HG03196 (cell line): ENCODE results near the gene TIMM44.

Source experiments
- ATAC-seq: cut with Tn5 transposase; IDR thresholded peaks from one replicate; pipeline ENCODE4 v1.9.1; 2021; ENCODE audit not compliant: unreplicated experiment

Gene TIMM44, protein sequence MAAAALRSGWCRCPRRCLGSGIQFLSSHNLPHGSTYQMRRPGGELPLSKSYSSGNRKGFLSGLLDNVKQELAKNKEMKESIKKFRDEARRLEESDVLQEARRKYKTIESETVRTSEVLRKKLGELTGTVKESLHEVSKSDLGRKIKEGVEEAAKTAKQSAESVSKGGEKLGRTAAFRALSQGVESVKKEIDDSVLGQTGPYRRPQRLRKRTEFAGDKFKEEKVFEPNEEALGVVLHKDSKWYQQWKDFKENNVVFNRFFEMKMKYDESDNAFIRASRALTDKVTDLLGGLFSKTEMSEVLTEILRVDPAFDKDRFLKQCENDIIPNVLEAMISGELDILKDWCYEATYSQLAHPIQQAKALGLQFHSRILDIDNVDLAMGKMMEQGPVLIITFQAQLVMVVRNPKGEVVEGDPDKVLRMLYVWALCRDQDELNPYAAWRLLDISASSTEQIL

DNA sequence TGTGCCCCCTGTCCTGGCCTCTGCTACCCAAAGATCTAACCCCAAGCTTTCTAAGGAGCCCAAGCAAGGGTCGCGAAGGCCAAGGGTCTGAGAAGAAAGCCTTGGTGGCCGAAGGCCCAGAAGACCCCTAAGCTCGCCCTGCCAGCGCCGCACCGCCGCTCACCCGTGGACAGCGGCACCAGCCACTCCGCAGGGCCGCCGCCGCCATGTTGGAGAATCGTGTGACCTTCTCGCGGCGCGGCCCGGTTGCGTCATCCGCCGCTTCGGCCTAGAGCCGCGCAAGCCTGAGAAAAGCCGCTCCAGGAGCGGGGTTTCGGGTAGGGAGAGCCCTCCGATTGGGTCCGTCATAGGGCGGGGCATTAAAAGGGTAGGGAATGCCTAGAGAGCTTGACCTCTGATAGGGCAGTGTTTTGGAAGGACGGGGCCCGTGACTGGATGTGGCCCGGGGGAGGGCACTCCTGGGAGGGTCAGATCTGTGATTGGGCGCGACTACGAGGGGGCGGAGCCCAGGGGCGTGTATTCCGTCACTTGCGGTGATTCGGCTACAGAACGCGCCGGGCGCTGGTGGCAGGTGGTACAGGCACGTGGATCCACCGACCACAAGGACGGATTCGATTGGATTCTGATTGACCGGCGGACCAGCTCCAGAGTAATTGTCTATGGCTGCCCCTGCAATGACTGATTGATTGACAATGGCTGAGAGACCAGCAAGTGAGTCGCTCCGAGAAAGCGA, at the start of gene TIMM44:
TSS of gene TIMM44 (minus strand) at position 223 of the 733 bp plus-strand sequence. CDS start at position 208, 15 bp downstream.
- peak; percentile 90 for ATAC-seq

DNA sequence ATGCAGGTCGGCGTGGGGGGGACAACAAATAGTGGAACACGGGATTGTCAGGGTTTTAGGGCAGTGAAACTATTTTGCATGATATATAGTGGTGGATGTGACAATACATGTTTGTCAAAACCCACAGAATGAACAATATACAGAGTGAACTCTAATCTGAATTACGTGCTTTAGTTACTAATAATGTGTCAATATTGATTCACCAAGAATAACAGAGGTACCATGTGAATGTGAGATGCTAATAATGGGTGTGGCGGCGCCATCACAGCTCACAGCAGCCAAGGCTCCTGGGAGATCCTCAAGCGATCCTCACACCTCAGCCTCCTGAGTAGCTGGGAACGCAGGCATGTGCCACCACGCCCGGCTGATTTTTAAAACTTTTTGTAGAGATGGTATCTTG, 49.1 kb upstream of the TIMM44 start:
- no peak for ATAC-seq

DNA sequence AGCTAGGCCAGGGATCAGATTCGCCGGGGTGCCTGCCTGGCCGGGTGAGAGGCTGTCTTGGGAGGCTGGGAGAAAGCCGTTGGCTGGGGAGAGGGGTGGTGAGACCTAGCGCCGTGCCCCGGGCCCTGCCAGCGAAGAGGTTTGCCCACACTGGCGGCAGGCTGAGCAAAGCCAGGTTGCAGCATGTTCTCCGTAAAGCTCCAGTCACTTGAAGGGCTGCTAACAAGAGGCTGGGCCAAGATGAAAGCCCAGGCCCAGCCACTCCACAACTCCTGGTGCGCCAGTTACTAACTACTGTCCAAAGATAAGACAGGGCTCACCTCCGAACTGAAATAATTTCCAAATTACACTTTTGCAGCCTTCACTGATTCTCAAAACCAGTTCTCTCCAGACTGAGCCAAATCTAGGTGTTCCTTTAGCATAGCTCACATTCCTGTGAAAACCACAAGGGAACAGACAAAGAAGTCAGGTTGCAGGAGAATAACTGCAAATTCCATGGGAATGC, 45.7 kb upstream of the TIMM44 start:
- no peak for ATAC-seq

DNA sequence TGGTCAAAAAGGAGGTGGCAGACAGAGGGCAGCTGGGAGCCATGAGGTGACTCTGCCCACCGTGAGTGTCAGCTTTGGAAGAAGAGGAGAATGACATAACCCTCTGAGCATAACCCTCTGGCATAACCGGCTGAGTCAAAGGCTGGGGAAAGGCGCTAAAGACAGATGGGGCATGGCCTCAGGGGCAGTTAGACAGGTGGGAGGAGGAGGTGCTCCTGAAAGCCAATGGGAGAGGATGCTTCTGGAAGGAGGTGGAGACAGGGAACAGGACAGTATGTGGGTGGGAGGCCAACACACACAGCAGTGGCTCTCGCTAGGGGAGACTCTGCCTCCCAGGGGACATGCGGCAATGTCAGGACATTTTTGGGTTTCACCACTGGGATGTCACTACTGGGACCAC, 44.8 kb upstream of the TIMM44 start:
- no peak for ATAC-seq

DNA sequence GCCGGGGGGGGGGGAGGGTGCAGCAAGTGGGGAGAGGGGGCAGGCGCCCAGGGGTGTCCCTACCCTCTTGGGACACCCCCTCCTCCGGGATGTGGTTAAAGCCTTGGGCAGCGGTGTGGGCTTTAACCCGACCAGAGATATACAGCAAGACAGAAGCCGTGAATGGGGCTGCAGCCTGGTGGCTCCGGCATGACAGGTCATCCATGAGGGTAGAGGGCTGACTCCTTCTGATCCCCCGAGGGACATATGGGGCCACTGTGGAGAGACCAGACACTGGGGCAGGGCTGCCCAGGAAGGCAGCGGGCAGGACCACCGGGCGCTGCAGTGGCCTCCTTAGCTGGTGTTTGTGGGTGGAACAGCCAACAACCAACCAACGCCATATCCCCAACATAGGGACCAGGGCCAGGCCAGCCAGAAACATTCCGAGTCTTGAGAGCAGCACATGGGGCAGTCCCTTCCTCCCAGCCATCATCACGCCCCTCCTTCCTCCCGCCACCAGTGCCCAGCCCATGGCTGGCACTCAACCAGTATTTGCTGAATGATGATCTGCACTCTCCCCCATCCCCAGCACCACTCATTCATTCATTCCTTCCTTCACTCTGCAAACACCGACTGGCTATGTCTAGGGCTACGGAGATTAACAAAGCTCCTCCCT, 43.8 kb upstream of the TIMM44 start:
- no peak for ATAC-seq

DNA sequence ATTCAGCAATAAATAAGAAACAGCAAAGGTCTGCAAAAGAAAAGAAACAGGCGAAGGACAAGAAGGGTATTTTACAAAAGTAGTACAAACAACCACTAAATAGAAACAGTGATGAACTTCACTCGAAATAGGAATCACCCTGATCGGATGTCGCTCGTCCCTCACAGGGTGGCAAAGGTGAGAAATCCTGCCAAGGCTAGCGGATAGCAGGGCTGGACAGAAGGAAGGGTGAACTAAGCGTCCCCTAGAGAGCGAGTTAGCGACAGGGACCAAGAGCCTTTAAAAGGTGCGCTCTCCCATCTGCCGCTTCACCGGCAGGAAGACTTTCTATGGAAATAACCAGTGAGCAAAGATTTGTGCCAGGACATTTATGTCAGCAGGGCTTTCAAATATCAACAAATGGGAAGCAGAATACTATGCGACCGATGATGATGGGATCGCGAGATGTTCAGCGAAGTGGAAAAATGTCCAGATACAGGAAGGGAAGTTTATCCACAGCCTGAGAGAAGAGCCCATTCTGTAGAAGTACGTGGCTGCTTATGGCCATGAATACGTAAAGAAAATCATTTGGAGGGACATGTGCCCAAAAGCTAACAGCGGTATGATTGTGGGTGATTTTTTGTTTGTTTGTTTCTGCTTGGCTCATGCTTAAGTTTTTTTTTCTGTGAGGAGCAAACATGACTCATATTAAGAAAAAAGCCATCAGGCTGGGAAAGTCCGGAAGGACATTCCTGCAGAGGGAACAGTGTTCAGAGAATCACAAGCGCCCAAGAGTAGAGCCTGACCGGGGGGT, 43.1 kb upstream of the TIMM44 start:
- ATAC-seq, result no peak

DNA sequence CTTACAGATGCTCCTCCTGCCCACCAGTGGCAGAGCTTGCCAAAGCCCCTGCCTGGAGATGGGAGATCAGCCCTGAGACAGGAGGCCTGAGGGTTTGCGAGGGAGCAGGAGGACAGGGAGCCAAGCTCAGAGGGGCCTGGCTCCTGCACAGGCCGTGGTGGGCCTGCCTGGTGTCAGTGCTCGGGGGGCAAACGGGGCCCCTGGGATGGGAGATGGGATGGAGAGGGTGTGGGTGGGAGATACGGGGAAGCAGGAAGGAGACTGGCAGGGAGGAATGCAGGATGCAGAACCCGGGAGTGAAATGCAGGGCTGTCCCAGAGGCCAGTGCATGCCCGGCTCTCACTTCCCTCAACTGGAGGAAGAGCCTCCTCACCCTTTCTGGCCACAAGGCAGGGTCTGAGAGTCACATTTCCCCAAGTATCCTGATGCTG, 42.0 kb upstream of the TIMM44 start:
- ATAC-seq, result no peak

DNA sequence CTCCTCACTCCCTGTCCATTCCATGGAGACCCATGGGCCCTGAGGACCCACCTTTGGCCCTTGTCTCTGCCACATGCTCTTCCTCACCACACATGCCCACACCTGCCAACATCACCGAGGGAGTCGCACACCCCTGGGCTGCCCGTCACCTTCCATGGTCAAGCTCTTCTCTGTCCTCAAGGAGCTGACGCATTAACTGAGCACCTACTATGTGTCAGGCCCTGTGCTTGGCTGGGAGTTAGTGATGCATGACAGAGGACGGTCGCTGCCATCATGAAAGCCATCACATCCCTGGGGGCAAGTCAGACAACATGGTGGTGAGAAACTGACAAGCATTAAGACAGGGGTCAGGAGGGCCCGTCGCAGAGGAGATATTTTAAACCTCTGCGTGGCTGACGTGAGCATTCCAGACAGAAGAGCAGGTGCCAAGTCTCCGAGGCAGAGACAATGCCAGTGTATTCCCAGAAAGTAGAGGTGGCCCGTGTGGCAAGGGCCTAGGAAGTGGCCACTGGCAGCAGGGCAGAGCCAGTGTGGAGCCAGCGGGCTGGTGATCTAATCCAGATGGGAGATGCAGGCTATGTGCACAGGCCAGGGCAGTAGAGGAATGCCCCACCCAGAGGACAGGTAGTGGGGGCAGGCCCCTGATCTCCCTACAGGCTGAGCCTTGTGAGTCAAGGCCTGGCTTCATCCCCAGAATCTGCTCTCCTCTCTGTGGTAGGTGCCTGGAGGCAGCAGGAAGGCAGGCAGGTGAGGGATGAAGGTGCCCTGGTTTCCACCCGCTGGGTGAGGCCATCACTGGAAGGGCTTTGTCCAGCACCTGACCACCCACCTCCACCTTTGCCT, 40.8 kb upstream of the TIMM44 start:
- no peak for ATAC-seq

DNA sequence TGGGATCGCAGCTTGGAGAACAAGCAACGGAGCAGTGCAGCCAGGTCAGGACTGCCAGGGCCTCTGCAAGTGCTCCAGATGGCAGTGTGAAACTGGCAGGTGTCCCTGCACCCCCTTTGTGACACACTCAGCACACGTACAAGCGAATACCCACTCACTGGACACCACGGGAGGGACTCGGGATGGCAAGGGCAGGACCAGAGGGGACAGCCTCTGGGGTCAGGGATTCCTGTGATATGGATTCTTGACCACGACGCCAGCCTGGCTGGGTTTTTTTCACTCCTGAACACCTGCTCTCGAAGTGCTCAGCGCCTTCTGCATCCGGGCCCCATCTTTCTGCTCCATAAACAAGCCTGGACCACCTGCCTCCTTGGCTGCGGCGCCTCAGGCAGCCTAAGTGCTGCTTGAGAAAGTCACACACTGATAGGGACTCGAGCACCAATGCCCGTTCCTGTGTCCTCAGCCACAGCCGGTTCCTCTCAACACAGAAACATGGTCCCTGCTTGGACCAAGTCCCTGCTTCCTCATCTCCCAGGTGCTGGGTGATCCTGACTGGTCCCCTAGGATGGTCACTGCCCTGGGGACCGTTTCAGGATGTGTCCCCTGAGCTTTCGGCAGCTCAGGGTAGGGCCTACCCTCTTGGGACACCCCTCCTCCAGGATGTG, 40.0 kb upstream of the TIMM44 start:
- ATAC-seq, result no peak

DNA sequence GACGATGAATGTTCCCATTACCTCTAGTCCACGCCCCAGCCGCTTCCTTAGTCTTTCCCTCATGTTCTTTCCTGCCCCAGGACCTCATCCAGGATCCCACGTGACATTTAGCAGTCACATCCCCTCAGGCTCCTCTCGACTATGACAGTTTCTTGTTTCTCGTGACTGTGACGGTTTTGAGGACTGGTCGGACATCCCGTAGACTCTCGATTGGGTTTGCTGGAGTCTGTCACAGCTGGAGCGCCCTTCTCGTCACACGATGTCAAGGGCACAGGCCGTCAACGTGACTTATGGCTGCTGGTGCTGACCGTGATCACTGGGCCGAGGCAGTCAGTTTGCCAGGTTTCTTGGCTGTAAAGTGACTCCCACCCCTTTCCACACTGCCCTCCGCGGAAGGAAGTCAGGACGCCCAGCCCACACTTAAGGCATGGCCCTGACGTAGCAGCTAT, 39.2 kb upstream of the TIMM44 start:
- no peak for ATAC-seq

DNA sequence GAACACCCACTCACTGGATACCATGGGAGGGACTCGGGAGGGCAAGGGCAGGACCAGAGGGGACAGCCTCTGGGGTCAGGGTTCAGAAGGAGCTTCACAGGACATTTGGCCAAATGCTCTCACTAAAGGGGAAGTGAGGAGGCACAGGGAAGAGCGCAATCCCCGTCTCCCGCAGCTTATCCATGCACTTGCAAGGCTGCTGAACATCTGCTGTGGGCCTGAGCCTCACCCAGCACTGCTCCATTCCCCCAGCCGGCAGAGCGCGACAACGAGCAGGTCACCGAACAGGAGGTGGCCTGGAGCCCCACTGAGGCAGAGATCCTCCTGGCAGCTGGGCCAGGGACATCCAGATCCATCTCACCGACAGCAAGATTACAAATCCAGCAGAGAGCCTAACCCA, 38.6 kb upstream of the TIMM44 start:
- no peak for ATAC-seq

DNA sequence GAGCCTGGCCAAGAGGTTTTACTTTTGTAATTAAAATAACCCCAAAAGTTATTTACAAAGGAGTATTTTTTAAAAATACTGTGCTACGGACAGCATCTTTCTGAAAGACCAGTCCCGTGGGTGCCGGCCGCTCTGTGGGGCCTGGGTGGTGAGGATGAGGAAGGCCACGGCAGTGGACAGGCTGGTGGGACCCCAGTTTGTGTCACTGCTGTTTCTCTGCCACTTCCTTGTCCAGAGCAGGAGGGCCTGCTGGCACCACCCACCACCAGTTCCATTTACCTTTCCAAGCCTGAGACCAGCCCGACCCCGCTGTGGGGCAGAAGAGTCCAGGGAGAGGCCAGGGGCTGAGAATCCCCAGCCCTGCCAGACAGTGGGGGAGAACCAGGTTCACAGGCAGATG, 38.2 kb upstream of the TIMM44 start:
- no peak for ATAC-seq

DNA sequence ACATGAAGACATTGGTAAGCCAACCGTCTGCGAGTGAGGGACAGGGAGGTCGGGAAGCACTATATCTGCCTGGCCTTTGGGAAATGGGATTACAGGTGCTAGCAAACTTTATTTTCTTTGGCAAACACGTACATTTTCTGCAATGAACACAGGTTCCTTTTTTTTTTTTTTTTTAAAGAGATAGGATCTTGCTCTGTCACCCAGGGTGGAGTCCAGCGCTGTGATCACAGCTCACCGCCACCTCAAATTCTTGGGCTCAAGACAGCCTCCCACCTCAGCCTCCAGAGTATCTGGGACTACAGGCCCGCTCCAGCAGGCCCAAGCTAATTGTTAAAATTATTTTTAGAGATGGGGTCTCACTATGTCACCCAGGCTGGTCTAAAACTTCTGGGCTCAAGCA, 37.7 kb upstream of the TIMM44 start:
- no peak for ATAC-seq

DNA sequence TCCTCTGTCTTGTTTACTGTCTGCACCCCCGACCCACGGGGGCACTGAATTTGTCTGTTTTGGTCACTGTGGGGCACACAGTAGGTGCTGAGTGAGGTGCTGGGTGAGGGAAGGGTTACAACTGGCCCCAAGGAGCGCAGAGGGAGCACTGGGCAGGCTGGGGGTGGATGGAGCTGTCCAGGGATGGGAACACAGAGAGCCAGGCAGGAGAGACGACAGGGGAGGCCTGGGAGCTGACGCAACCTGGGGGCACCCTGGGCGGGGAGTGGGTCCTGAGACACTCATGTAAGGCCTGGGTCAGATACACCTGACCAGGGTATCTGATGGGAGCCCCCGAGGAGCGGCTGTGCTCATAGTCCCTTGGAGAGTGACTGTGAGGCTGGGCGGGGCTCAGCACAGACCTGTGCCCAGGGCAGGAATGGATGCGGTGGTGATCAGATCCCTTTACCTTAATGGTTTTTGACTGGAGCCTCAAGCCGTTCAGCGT, 37.2 kb upstream of the TIMM44 start:
- no peak for ATAC-seq

DNA sequence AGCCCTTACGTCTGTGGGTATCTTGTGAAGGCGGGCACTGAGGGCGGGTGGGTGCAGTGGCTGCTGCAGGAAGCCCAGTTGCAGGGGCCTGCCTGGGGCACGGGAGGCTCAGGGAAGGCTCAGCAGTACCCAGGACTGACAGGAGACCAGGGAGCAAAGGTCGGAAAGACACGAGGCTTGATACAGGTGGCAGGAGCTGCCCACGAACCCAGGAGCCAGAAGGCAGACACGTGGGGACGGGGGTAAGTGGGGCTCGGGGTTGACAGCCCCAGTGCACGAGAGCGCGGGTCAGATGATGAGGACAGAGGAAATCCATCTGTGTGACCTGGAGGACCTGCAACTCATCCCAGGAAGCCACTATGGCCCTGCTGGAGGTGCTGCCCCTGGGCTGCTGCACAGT, 36.7 kb upstream of the TIMM44 start:
- no peak for ATAC-seq

DNA sequence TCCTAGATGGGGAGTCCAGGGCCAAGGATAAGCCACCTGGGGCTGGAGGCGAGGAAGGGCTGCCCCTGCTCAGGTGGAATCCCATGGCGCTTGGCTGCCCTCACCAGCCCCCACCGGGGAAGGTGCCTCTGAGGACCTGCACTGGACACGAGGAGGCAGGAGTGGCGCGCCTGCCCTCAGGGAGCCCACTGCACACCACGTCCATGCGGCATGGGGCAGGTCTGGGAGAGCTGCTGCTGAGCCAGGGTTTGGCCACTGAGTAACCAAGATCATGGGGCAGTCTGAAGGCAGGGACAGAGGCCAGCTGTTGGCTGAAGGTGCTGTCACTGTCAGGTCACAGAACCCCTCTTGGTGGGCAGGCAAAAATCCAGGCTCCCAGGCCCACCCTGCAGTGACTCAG, 36.1 kb upstream of the TIMM44 start:
- no peak for ATAC-seq

DNA sequence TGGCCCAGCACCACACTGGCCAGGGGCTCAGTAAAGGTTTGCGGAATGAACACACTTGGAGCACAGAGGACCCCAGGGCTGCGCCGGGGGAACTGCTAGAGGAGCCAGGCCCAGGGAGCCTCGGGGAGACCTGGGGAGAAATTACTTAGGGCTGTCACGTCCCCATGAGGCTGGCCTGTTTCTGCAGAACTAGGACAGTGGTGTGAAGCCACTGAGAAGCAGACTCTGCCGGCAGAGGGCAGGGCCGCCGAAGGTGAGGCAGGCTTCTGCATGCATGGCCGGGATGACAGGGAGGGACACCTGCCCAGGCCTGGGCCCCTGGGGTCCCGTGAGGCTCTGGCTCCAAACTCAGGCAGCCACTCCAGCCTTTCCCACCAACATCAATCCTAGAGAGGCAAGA, 35.5 kb upstream of the TIMM44 start:
- no peak for ATAC-seq

DNA sequence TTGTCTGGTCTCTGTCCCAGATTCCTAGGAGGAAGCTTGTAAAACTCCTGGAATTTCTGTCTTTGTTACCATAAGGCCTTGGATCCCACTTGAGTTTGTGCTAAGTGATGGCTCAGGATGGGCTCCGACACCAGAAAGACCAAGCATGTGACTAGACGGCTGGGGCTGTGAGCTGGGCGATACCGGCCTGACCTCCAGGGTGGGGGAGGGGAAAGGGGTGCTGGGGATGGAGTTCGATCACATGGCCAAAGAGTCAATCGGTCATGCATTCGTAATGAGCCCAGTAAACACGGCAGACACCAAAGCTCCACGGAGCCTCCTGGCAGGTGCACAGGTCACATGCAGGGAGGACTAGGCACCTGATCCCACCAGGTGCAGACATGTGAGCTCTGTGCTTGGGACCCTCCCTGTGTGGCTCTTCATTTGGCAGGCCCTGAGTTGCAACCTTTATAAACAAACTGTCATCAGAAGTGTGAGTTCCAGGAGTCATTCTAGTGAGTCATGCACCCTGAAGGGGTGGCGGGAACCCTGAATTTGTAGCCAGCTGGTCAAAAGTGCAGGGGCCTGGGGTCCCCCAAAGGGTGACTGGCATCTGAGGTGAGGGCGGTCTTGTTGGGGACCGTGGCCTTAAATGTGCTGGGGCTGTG, 34.8 kb upstream of the TIMM44 start:
- ATAC-seq, result no peak

DNA sequence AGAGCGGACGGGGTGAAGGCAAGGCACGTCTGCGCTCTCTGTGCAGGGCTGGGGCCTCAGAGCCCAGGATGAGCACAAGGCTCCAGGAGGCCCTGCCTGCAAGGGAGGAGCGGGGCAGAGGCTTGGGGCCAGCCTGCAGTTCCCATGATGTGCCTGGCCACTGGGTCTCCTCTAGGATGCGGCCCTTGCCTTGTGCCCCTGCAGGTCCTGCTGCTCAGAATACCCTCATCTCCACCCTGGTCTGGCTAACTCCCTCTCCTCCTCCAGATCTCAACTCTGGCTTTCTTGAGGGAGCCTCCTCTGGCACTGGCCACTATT, 34.2 kb upstream of the TIMM44 start:
- ATAC-seq, result no peak
